ENCODE results near the gene OPN4.

GRCh38 chr10:86668297-86669165, 14.2 kb downstream of the OPN4 start, which contains the start of gene LDB3:
- TF ChIP-seq, protein P1, sequence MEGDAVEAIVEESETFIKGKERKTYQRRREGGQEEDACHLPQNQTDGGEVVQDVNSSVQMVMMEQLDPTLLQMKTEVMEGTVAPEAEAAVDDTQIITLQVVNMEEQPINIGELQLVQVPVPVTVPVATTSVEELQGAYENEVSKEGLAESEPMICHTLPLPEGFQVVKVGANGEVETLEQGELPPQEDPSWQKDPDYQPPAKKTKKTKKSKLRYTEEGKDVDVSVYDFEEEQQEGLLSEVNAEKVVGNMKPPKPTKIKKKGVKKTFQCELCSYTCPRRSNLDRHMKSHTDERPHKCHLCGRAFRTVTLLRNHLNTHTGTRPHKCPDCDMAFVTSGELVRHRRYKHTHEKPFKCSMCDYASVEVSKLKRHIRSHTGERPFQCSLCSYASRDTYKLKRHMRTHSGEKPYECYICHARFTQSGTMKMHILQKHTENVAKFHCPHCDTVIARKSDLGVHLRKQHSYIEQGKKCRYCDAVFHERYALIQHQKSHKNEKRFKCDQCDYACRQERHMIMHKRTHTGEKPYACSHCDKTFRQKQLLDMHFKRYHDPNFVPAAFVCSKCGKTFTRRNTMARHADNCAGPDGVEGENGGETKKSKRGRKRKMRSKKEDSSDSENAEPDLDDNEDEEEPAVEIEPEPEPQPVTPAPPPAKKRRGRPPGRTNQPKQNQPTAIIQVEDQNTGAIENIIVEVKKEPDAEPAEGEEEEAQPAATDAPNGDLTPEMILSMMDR (conservative IDR thresholded peaks at IDR 0.05; ENCODE audit: low read depth, low read length): no peak
- TF ChIP-seq EZH2 (IDR thresholded peaks at IDR 0.05; ENCODE audit: borderline replicate concordance, low read depth, low read length, poor library complexity, severe bottlenecking): no peak

Data from A673 (cell line).